Trophoblast cell (in vitro differentiated cells and primary cell): ENCODE measurements around the gene BRD1.

Experiments used
- DNase-seq, 2 donors: peaks; one replicate each; pipeline ENCODE4 v3.0.0-alpha.2; 2016
- H2AFZ ChIP-seq: 2 replicates; pipeline ENCODE4 v1.6.1; 2013; ENCODE audit warnings: low read length, moderate library complexity, mild to moderate bottlenecking; ENCODE audit not compliant: insufficient read depth, poor library complexity
- H2AK5ac ChIP-seq: 2 replicates; pipeline ENCODE4 v1.6.1; 2013; ENCODE audit warnings: mild to moderate bottlenecking, low read length
- H2BK120ac ChIP-seq: 2 replicates; pipeline ENCODE4 v1.6.1; 2013; ENCODE audit warnings: low read length, mild to moderate bottlenecking, moderate library complexity; ENCODE audit not compliant: insufficient read depth, poor library complexity
- H2BK12ac ChIP-seq: 2 replicates; pipeline ENCODE4 v1.6.1; 2013; ENCODE audit warnings: mild to moderate bottlenecking, low read length, moderate library complexity
- H2BK5ac ChIP-seq: 2 replicates; pipeline ENCODE4 v1.6.1; 2013; ENCODE audit warnings: low read length, low read depth, moderate library complexity, mild to moderate bottlenecking; ENCODE audit not compliant: poor library complexity
- H3K14ac ChIP-seq: 2 replicates; pipeline ENCODE4 v1.6.1; 2013; ENCODE audit warnings: mild to moderate bottlenecking, low read length
- H3K18ac ChIP-seq: 2 replicates; pipeline ENCODE4 v1.6.1; 2013; ENCODE audit warnings: mild to moderate bottlenecking, low read length
- H3K23ac ChIP-seq: 2 replicates; pipeline ENCODE4 v1.6.1; 2013; ENCODE audit warnings: low read length
- H3K27ac ChIP-seq: 2 replicates; pipeline ENCODE4 v1.5.1; 2013; ENCODE audit warnings: low read depth, mild to moderate bottlenecking, inconsistent platforms, low read length, moderate library complexity
- H3K27me3 ChIP-seq: 2 replicates; pipeline ENCODE4 v1.6.1; 2013; ENCODE audit warnings: inconsistent platforms, mild to moderate bottlenecking, low read length, moderate library complexity; ENCODE audit not compliant: insufficient read depth
- H3K36me3 ChIP-seq, 2 experiments: 1 replicate in 1 of 2; 2 replicates in 1 of 2; pipeline ENCODE4 v1.6.1; 2013; ENCODE audit warnings: low read length in 2 of 2, mild to moderate bottlenecking in 2 of 2, moderate library complexity in 1 of 2; ENCODE audit not compliant: insufficient read depth in 2 of 2, control insufficient read depth in 1 of 2
- H3K4ac ChIP-seq: 2 replicates; pipeline ENCODE4 v1.6.1; 2013; ENCODE audit warnings: low read depth, mild to moderate bottlenecking, low read length, moderate library complexity
- H3K4me1 ChIP-seq, 2 experiments: 1 replicate in 1 of 2; 2 replicates in 1 of 2; pipeline ENCODE4 v1.6.1; 2013; ENCODE audit warnings: low read length in 2 of 2, mild to moderate bottlenecking in 2 of 2, moderate library complexity in 1 of 2; ENCODE audit not compliant: insufficient read depth in 2 of 2, control insufficient read depth in 1 of 2
- H3K4me2 ChIP-seq: 2 replicates; pipeline ENCODE4 v1.6.1; 2013; ENCODE audit warnings: inconsistent platforms, mild to moderate bottlenecking, low read length, moderate library complexity
- H3K4me3 ChIP-seq: 2 replicates; pipeline ENCODE4 v1.5.1; 2013; ENCODE audit warnings: mild to moderate bottlenecking, low read depth, low read length, inconsistent platforms
- H3K79me1 ChIP-seq: one replicate; pipeline ENCODE4 v1.6.1; 2013; ENCODE audit warnings: low read length
- H3K79me2 ChIP-seq: 2 replicates; pipeline ENCODE4 v1.6.1; 2013; ENCODE audit warnings: low read length, mild to moderate bottlenecking; ENCODE audit not compliant: control insufficient read depth, insufficient read depth, poor library complexity
- H3K9ac ChIP-seq: 2 replicates; pipeline ENCODE4 v1.6.1; 2013; ENCODE audit warnings: mild to moderate bottlenecking, low read length
- H3K9me3 ChIP-seq: 2 replicates; pipeline ENCODE4 v1.6.1; 2013; ENCODE audit warnings: low read depth, mild to moderate bottlenecking, control low read depth, inconsistent platforms, low read length; ENCODE audit not compliant: insufficient read depth
- H4K12ac ChIP-seq: 2 replicates; pipeline ENCODE4 v1.6.1; 2013; ENCODE audit warnings: low read depth, mild to moderate bottlenecking, low read length, moderate library complexity
- H4K8ac ChIP-seq: 2 replicates; pipeline ENCODE4 v1.6.1; 2013; ENCODE audit warnings: low read depth, mild to moderate bottlenecking, low read length, moderate library complexity
- H4K91ac ChIP-seq: one replicate; pipeline ENCODE4 v1.6.1; 2013; ENCODE audit warnings: low read depth, mild to moderate bottlenecking, low read length, moderate library complexity
- WGBS: extraction: QIAGEN DNeasy Blood & Tissue Kit; methylation state at CpG from one replicate; pipeline ENCODE4 v1.1.7; 2013; ENCODE audit warnings: missing lambda C conversion rate; ENCODE audit not compliant: insufficient read length, insufficient coverage; ENCODE audit errors: extremely low coverage; 5-methylcytosine and 5-hydroxymethylcytosine counted together

BRD1 gene

GRCh38 chr22:49751318-49751965 lies 76.2 kb downstream of the BRD1 start:
- Histone ChIP-seq H2BK5ac (no peak overlapping the region), H4K12ac (no peak overlapping the region), H3K4me1 (no peaks in the 10 kb centered on the region), H3K36me3 (no peaks in the 10 kb centered on the region), H3K4ac (no peak overlapping the region), H3K27me3 (no peaks in the 10 kb centered on the region), H2BK120ac (no peak overlapping the region), H3K4me2 (no peak overlapping the region), H2AFZ (no peak overlapping the region), H3K4me3 (no peak overlapping the region), H2BK12ac (no peak overlapping the region), H3K27ac (no peak overlapping the region), H3K18ac (no peak overlapping the region), H3K23ac (no peak overlapping the region), H4K8ac (no peak overlapping the region), H3K14ac (no peak overlapping the region), H3K79me1 (no peaks in the 10 kb centered on the region), H3K9me3 (peaks cover 14% of the 10 kb centered on the region), H4K91ac (no peak overlapping the region), H3K79me2 (no peaks in the 10 kb centered on the region), H2AK5ac (no peak overlapping the region), H3K9ac (no peak overlapping the region)
- no peak for DNase-seq
- WGBS = no CpG with 5 or more reads among the region's 19 CpGs

GRCh38 chr22:49749885-49750510 lies 77.7 kb downstream of the BRD1 start:
- Histone ChIP-seq H4K12ac (no peak overlapping the region), H2BK120ac (no peak overlapping the region), H4K8ac (no peak overlapping the region), H3K4ac (no peak overlapping the region), H3K79me1 (no peaks in the 10 kb centered on the region), H2BK5ac (no peak overlapping the region), H3K36me3 (no peaks in the 10 kb centered on the region), H3K4me3 (no peak overlapping the region), H3K23ac (no peak overlapping the region), H3K9ac (no peak overlapping the region), H3K27me3 (no peaks in the 10 kb centered on the region), H3K14ac (no peak overlapping the region), H3K9me3 (peaks cover 8% of the 10 kb centered on the region), H2BK12ac (no peak overlapping the region), H3K4me1 (no peaks in the 10 kb centered on the region), H3K79me2 (no peaks in the 10 kb centered on the region), H3K27ac (no peak overlapping the region), H2AFZ (no peak overlapping the region), H3K18ac (no peak overlapping the region), H2AK5ac (no peak overlapping the region), H3K4me2 (no peak overlapping the region), H4K91ac (no peak overlapping the region)
- WGBS = no CpG with 5 or more reads among the region's 24 CpGs
- no peak for DNase-seq

DNA sequence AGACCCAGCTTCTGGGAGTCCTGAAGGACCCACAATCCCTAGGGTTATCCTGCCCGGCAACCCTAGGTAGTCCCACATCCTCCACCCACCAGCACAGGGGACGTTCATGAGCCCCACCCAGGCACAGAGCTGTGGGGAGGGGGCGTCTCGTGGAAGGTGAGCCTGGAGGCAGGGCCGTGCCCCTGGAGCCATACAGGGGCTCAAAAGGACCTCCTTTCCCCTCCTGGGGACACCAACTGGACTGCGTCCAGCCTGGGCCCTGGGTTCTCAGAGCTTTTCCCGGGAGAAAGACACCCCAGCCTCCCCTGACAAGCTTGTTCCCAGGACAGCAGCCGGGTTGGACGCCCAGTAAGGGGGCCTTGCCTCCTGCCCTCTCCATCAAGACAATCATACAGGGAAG lies 78.4 kb downstream of the BRD1 start:
- WGBS = no CpG with 5 or more reads among the region's 9 CpGs
- H2BK120ac ChIP-seq = no peak overlapping the region

DNA sequence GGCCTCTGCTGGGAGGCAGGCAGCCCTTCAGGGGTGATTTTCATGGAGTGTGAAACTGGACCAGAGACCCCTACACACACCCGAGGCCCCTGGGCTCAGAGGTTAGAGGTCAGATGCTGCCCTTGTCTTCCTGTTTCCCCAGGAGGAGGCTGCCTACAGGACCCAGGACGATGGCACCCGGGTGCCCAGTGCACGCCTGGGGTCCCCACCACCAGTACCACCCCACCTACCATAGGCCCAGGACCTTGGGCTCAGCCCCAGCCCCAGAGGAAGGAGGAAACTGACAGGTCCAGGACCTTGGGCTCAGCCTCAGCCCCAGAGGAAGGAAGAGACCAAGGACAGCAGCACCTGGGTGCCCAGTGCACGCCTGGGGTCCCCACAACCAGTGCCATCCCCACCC lies 79.2 kb downstream of the BRD1 start:
- Histone ChIP-seq H2BK5ac (no peak overlapping the region), H3K14ac (no peak overlapping the region), H3K4me1 (no peaks in the 10 kb centered on the region), H3K4me2 (no peak overlapping the region), H3K36me3 (no peaks in the 10 kb centered on the region), H3K9me3 (peaks cover 6% of the 10 kb centered on the region), H4K8ac (no peak overlapping the region), H3K79me2 (no peaks in the 10 kb centered on the region), H3K9ac (no peak overlapping the region), H2AK5ac (no peak overlapping the region), H3K79me1 (no peaks in the 10 kb centered on the region), H2BK12ac (no peak overlapping the region), H3K4me3 (no peak overlapping the region), H3K4ac (no peak overlapping the region), H4K12ac (no peak overlapping the region), H3K27me3 (no peaks in the 10 kb centered on the region), H2AFZ (no peak overlapping the region), H3K27ac (no peak overlapping the region), H3K18ac (no peak overlapping the region), H2BK120ac (no peak overlapping the region), H3K23ac (no peak overlapping the region), H4K91ac (no peak overlapping the region)
- no CpG with 5 or more reads among the region's 5 CpGs for WGBS
- DNase-seq = no peak

More for the DNA sequence above, 78.4 kb downstream of the BRD1 start:
- Histone ChIP-seq H3K4me3 (no peak overlapping the region), H2AFZ (no peak overlapping the region), H2BK5ac (no peak overlapping the region), H3K4me1 (no peaks in the 10 kb centered on the region), H3K79me1 (no peaks in the 10 kb centered on the region), H3K4ac (no peak overlapping the region), H3K36me3 (no peaks in the 10 kb centered on the region), H4K91ac (no peak overlapping the region), H2AK5ac (no peak overlapping the region), H3K79me2 (no peaks in the 10 kb centered on the region), H4K8ac (no peak overlapping the region), H3K9ac (no peak overlapping the region), H2BK12ac (no peak overlapping the region), H3K18ac (no peak overlapping the region), H3K23ac (no peak overlapping the region), H3K27ac (no peak overlapping the region), H3K9me3 (peaks cover 6% of the 10 kb centered on the region), H3K27me3 (no peaks in the 10 kb centered on the region), H4K12ac (no peak overlapping the region), H3K4me2 (no peak overlapping the region), H3K14ac (no peak overlapping the region)
- DNase-seq = no peak
